Measurements from ENCODE around the gene MS4A15. TPM values are rescaled to one million over a fixed set of nuclear protein-coding genes. Genes with fewer than 3 reads are reported as not detected.
"Not testable (repeated sequence)": the region's sequence is repeated elsewhere in the genome, so short reads cannot be mapped to it uniquely, and the experiment has no call there.

The MS4A15 gene
- 113 TPM for total RNA-seq
- long read RNA-seq, transcript MS4A15-204 (6 exons, 818 nt) = minor isoform, 10 of 152 reads
- long read RNA-seq, transcript MS4A15-202 (7 exons, 1,818 nt) = major isoform, 21 of 152 reads
- long read RNA-seq, partial matches to known transcripts = 51 of 152 reads
- long read RNA-seq, other reads (novel, unspliced or antisense) = 66 of 152 reads

DNA sequence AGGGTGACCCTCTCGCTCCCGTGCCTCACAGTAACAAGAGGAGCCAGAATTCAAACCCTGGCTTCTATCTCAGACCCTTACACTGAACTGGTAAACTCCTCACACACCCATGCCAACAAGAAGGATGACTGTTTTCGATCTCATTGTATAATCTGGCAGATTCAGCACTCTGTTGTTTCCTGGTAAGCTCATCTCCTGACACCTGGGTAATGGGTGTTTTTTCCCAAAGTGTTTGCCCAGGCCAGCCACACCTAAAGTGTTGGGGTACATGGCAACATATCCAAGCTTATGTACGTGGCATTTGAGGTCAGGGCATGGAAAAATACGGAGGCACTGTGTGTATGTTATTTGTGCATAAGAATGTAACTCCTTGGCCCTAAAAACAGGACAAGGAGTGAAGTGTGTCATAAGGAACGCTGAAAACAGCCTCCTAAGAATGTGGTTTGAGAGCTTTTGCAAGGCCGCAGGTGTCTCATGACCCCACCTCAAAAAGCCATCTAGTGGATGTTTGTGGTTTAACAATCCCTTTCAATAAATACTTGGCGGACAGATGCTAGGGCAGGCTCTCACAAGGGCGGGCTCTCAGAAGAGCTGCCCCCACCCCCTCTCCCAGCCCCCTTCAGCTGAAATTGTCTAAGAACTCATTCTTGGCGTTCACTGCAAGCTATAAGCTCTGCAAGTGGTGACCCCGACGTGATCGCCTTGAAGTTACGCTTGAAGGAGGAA, at the start of gene MS4A15:
Gene MS4A15 (plus strand): TSS at position 561 of the 726 bp plus-strand sequence. CDS start 6,867 bp downstream, outside the sequence.
- Histone ChIP-seq H3K9me3 (no peaks in the 10 kb centered on the region), H3K4me1 (peaks cover 3% of the 10 kb centered on the region), H3K27ac (peak within 1 kb of the TSS; percentile 46), H3K27me3 (ENCODE audit: low read depth) (peaks cover 14% of the 10 kb centered on the region), H3K4me3 (peak within 1 kb of the TSS; percentile 45), H3K36me3 (no peaks in the 10 kb centered on the region)
- ATAC-seq = peak; percentile 83 to 84
- TF ChIP-seq, protein P1, sequence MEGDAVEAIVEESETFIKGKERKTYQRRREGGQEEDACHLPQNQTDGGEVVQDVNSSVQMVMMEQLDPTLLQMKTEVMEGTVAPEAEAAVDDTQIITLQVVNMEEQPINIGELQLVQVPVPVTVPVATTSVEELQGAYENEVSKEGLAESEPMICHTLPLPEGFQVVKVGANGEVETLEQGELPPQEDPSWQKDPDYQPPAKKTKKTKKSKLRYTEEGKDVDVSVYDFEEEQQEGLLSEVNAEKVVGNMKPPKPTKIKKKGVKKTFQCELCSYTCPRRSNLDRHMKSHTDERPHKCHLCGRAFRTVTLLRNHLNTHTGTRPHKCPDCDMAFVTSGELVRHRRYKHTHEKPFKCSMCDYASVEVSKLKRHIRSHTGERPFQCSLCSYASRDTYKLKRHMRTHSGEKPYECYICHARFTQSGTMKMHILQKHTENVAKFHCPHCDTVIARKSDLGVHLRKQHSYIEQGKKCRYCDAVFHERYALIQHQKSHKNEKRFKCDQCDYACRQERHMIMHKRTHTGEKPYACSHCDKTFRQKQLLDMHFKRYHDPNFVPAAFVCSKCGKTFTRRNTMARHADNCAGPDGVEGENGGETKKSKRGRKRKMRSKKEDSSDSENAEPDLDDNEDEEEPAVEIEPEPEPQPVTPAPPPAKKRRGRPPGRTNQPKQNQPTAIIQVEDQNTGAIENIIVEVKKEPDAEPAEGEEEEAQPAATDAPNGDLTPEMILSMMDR (IDR thresholded peaks at IDR 0.05) = peak; percentile 41
- intact Hi-C loops (cut with DNase I) = no loop called here
- DNase-seq = no peak

DNA sequence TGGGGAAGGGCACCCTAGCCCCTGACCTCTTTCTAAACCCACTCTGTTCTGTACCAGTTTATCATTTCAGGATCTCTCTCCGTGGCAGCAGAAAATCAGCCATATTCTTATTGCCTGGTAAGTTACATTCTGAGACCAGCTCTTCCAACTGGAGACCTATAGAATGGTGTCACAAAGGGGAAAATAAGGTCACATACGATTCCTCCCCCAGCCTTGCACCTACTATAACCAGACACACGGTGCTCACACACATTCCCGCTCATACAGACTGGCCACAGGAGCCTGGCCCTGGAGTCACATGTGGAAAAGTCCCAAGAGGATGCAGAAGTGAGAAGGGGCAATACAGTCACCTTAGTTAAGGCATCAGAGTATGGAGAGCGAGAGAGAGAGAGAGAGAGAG, 49.7 kb upstream of the MS4A15 start:
- no peak overlapping the region for H3K27ac ChIP-seq
- no peak for ATAC-seq
- TF ChIP-seq, protein P1 (IDR thresholded peaks at IDR 0.05) = no peak

GRCh38 chr11:60710482-60710881, 46.2 kb upstream of the MS4A15 start:
- Histone ChIP-seq H3K36me3 (no peaks in the 10 kb centered on the region), H3K27me3 (ENCODE audit: low read depth) (peaks cover 3% of the 10 kb centered on the region), H3K27ac (no peak overlapping the region), H3K4me1 (no peaks in the 10 kb centered on the region), H3K9me3 (no peaks in the 10 kb centered on the region), H3K4me3 (no peak overlapping the region)
- DNase-seq = no peak
- TF ChIP-seq, protein P1 (IDR thresholded peaks at IDR 0.05) = no peak
- intact Hi-C loops (cut with DNase I) = no loop called here
- no peak for ATAC-seq

More for the DNA sequence above, 49.7 kb upstream of the MS4A15 start:
- intact Hi-C loops (cut with DNase I) = no loop called here
- DNase-seq = no peak
- no peak overlapping the region for H3K4me3 ChIP-seq
- no peaks in the 10 kb centered on the region for H3K36me3 ChIP-seq
- no peaks in the 10 kb centered on the region for H3K4me1 ChIP-seq
- H3K27me3 ChIP-seq (ENCODE audit: low read depth) = peaks cover 3% of the 10 kb centered on the region
- H3K9me3 ChIP-seq = no peaks in the 10 kb centered on the region

DNA sequence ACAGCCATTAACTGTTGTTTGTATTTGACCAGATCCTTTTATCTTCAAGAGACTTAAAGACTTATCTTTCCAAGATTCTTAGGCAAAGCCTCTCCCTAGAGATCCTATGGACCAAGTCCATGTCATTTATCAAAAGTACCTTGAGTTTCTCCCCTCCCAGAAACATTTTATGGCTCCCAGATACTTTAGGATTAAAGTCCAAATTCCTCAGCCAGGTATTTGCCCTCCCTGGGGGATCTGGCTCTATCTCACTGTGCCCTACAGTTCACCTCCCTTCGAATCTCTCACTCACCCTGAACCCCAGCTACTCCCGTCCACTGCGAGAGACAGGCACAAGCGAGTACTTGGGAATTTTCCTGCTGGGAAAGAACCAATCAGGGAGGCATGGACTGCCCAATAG, 45.4 kb upstream of the MS4A15 start:
- ATAC-seq (no peak), DNase-seq (no peak)
- H3K27me3 ChIP-seq (ENCODE audit: low read depth) = peaks cover 3% of the 10 kb centered on the region
- H3K27ac ChIP-seq = no peak overlapping the region
- no peaks in the 10 kb centered on the region for H3K36me3 ChIP-seq
- no peaks in the 10 kb centered on the region for H3K9me3 ChIP-seq
- H3K4me1 ChIP-seq = no peaks in the 10 kb centered on the region
- no peak overlapping the region for H3K4me3 ChIP-seq
- TF ChIP-seq, protein P1 (IDR thresholded peaks at IDR 0.05) = no peak
- intact Hi-C loops (cut with DNase I) = no loop called here

- H3K4me3 ChIP-seq = not testable (repeated sequence)
Measured at GRCh38 chr11:60713423-60713822, 43.2 kb upstream of the MS4A15 start.

DNA sequence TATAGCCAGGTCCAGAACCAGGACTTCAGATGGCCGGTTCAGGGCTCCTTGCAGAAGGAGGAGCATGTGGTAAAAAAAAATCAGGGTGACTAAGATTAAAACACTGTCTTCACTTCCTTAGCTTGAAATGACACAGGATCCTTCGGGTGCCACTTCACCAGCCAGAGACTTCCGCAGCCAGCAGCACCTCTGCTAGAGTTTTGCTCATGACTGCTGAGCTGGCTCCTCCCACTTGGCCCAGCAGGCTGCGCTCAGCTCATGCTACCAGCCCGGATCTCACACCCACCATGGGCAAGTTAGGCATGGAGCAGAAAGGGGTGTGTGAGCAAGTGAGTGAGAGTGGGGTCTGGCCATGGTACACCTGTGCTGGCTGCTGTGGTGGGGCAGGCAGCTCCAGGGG, 38.7 kb upstream of the MS4A15 start:
- no peak for DNase-seq
- intact Hi-C loops (cut with DNase I) = no loop called here

More at GRCh38 chr11:60713423-60713822, 43.2 kb upstream of the MS4A15 start:
- H3K9me3 ChIP-seq; DNase-seq; intact Hi-C loops (cut with DNase I); H3K36me3 ChIP-seq; ATAC-seq; H3K4me1 ChIP-seq; H3K27ac ChIP-seq; H3K27me3 ChIP-seq (ENCODE audit: low read depth): not testable (repeated sequence)

More for the DNA sequence above, 38.7 kb upstream of the MS4A15 start:
- H3K36me3 ChIP-seq = no peaks in the 10 kb centered on the region
- no peak overlapping the region for H3K27ac ChIP-seq
- no peaks in the 10 kb centered on the region for H3K4me1 ChIP-seq
- peaks cover 6% of the 10 kb centered on the region for H3K27me3 ChIP-seq (ENCODE audit: low read depth)
- TF ChIP-seq, protein P1 (IDR thresholded peaks at IDR 0.05) = no peak
- no peak overlapping the region for H3K4me3 ChIP-seq
- no peaks in the 10 kb centered on the region for H3K9me3 ChIP-seq
- ATAC-seq = no peak
